ENCODE measurements around the gene TOMM7.

Gene TOMM7

DNA sequence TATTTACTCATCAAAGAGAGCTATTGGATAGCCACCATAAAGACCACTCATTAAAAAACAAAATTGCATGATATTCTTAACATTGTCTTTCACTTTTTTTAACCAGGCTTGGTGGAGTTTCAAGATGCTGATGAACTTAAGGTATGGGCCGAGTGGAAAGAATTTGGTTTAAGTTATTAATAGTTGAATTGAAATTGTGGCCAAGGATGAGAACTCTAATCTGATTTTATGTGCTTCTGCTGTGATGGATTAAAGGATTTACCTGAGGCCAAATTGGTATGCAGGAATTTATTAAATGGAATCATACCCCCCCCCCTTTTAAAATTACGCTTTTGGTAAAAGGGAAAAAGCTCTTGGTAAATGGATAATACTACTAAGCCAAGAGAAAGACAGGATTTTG, 33.8 kb upstream of the TOMM7 start:
- TF ChIP-seq MYC (IDR thresholded peaks at IDR 0.05; ENCODE audit: low read depth, low read length): no peak
- TF ChIP-seq CTCF (IDR thresholded peaks at IDR 0.05; ENCODE audit: low read depth, low read length): no peak
- TF ChIP-seq POLR2A (IDR thresholded peaks at IDR 0.05; ENCODE audit: extremely low read depth, insufficient read length): no peak
- no peak for TF ChIP-seq MAX (IDR thresholded peaks at IDR 0.05; ENCODE audit: low read depth, low read length)
- DNase-seq (ENCODE audit: low read depth): no peak
- peak overlapping the region; percentile 92 for H3K4me3 ChIP-seq (ENCODE audit: low read depth, low read length)

DNA sequence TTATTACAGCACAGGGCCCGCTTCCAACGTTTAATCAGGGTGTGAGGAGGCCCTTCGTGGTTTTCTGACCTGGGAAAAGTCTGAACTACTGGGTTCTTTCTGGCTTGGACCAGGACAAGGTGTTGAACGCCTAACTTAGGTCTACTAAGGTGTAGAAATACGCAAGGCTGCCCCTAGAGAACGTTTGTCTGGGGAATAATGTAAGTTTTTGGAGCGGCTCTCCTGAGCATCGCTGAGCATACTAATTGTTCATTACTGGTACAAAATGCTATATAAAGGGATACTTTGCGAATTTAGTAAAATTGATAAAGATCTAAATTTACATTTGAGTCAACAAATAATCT, 32.4 kb upstream of the TOMM7 start:
- H3K4me3 ChIP-seq (ENCODE audit: low read depth, low read length): peak overlapping the region; percentile 92
- TF ChIP-seq MAX (IDR thresholded peaks at IDR 0.05; ENCODE audit: low read depth, low read length): no peak
- no peak for TF ChIP-seq POLR2A (IDR thresholded peaks at IDR 0.05; ENCODE audit: extremely low read depth, insufficient read length)
- no peak for TF ChIP-seq MYC (IDR thresholded peaks at IDR 0.05; ENCODE audit: low read depth, low read length)
- TF ChIP-seq CTCF (IDR thresholded peaks at IDR 0.05; ENCODE audit: low read depth, low read length): no peak
- no peak for DNase-seq (ENCODE audit: low read depth)

DNA sequence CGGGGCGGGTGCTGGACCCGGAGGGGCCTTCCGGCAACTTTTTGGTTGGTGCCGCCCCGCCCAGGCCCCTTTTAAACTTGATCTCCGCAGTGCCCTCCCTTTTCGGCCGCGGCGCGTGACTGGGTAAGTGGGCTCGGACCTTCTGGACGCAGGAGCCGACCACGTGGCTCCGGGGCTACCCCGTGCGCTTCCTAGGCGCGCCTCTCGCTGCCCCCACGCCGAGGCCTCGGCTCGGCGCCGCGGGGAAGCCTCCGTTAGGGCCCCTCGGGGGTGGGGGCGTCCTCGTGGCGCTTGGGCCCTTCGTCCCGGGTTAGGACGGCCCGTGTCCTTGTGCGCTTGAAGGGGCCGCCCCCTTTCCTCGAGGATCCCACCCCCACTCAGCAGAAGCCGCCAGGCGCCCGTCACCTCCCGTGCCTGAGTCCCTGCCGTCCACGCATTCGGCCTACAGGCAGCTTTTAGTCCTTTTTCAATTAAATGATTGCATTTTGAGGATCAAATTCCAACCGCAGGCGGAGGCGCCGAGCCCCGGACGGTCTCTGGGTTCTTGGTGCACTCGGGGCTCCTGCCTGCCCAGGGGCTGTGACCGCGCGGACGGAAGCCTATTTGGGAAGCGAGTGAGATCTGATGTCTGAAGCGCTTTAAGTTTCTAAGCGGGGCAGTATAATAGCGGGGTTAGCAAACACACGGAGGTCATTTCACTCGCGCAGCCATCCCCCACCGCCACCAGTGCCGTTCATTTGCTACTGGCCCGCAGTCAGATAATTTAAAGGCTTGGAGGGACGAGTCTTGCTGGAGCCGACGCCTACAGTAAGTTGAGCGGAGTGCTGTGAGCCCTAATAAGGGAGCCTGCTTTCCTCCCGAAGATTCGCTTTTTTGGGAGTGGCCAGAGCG, 31.8 kb upstream of the TOMM7 start:
- peak overlapping the region; percentile 92 for H3K4me3 ChIP-seq (ENCODE audit: low read depth, low read length)
- DNase-seq (ENCODE audit: low read depth): peak; percentile 97
- no peak for TF ChIP-seq CTCF (IDR thresholded peaks at IDR 0.05; ENCODE audit: low read depth, low read length)
- peak; percentile 91 for TF ChIP-seq POLR2A (IDR thresholded peaks at IDR 0.05; ENCODE audit: extremely low read depth, insufficient read length)
- peak; percentile 100 for TF ChIP-seq MYC (IDR thresholded peaks at IDR 0.05; ENCODE audit: low read depth, low read length)
- peak; percentile 99 for TF ChIP-seq MAX (IDR thresholded peaks at IDR 0.05; ENCODE audit: low read depth, low read length)

DNA sequence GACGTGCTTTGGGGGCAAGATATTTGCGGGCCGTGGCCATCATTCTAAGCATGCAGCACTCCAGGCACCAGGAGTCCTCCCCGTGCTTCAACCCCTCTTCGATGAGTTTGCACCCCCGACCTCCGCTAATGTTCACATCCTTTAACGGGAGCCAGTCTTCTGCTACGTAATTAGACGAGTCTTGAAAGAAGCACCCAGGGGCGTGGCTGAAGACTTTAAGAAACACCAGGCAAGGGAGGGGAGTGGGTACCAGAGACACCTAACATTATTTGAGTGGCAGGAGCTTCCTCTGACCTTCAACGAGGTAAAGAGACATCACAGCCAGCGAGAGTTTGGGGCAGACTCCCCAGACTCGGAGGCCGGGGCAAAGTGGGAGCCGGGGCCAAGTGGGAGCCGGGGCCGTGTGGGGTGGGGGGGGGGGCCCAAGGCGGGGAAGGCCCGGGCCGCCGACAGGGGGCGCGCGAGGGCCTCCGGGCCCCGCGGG, 31.1 kb upstream of the TOMM7 start:
- DNase-seq (ENCODE audit: low read depth): peak; percentile 84
- peak overlapping the region; percentile 55 for H3K4me3 ChIP-seq (ENCODE audit: low read depth, low read length)
- TF ChIP-seq CTCF (IDR thresholded peaks at IDR 0.05; ENCODE audit: low read depth, low read length): peak; percentile 42
- no peak for TF ChIP-seq MAX (IDR thresholded peaks at IDR 0.05; ENCODE audit: low read depth, low read length)

GRCh38 chr7:22853138-22853537, 30.5 kb upstream of the TOMM7 start:
- DNase-seq (ENCODE audit: low read depth): no peak
- no peak overlapping the region for H3K4me3 ChIP-seq (ENCODE audit: low read depth, low read length)
- no peak for TF ChIP-seq MAX (IDR thresholded peaks at IDR 0.05; ENCODE audit: low read depth, low read length)
- no peak for TF ChIP-seq MYC (IDR thresholded peaks at IDR 0.05; ENCODE audit: low read depth, low read length)
- no peak for TF ChIP-seq POLR2A (IDR thresholded peaks at IDR 0.05; ENCODE audit: extremely low read depth, insufficient read length)
- TF ChIP-seq CTCF (IDR thresholded peaks at IDR 0.05; ENCODE audit: low read depth, low read length): no peak
